ENCODE measurements around the gene PPM1L.

GRCh38 chr3:160825311-160825800, 69.3 kb downstream of the PPM1L start:
- no peak for TF ChIP-seq CTCF (IDR thresholded peaks at IDR 0.05; ENCODE audit: low read depth, low read length, poor library complexity, severe bottlenecking)
- no peak for TF ChIP-seq EZH2phosphoT487 (IDR thresholded peaks at IDR 0.05; ENCODE audit: borderline replicate concordance, low read length)
